OCI-LY1 (cell line): ENCODE measurements around the gene F2R.

Experiments
- CTCF ChIP-seq: fragments of 200-600 bp; sonication (generic), shearing (Covaris generic); IDR thresholded peaks from 2 replicates; pipeline ENCODE4 v1.5.1; 2017; ENCODE audit warnings: mild to moderate bottlenecking, antibody characterized with exemption, low read length, moderate library complexity, mixed read lengths
- EZH2 ChIP-seq: fragments of 200-600 bp; sonication (generic), shearing (Covaris generic); IDR thresholded peaks from 2 replicates; pipeline ENCODE4 v1.8.0; 2017; ENCODE audit warnings: borderline replicate concordance, mixed run types, mild to moderate bottlenecking, antibody characterized with exemption, low read length, moderate library complexity, mixed read lengths

- TF ChIP-seq CTCF: no peak
- TF ChIP-seq EZH2: no peak
Measured at GRCh38 chr5:76685704-76686103, 30.2 kb upstream of the F2R start.
